Smooth muscle cell (in vitro differentiated cells): ENCODE results near the gene XYLT1. TPM values are rescaled to one million over a fixed set of nuclear protein-coding genes. Genes with fewer than 3 reads are reported as not detected.

Experiments
- DNase-seq: peaks from one replicate; lab custom pipeline; 2025; ENCODE audit not compliant: unreplicated experiment; lab: John Stamatoyannopoulos, UW
- H2AFZ ChIP-seq: fragments of 200-600 bp; sonication (generic); 2 replicates; pipeline ENCODE4 v1.6.0; 2016; ENCODE audit warnings: antibody characterized with exemption, low read depth, mild to moderate bottlenecking
- H3F3A ChIP-seq: fragments of 200-600 bp; sonication (generic); 2 replicates; pipeline ENCODE4 v1.6.0; 2017; ENCODE audit warnings: antibody characterized with exemption, low read depth
- H3K27ac ChIP-seq: fragments of 200-600 bp; sonication (generic); 2 replicates; pipeline ENCODE4 v1.5.1; 2016; ENCODE audit warnings: low read depth, mild to moderate bottlenecking
- H3K27me3 ChIP-seq: fragments of 200-600 bp; sonication (generic); 2 replicates; pipeline ENCODE4 v1.6.1; 2016; ENCODE audit warnings: low read depth, mild to moderate bottlenecking
- H3K36me3 ChIP-seq: fragments of 200-600 bp; sonication (generic); 2 replicates; pipeline ENCODE4 v1.5.1; 2016; ENCODE audit warnings: low read depth
- H3K4me1 ChIP-seq: fragments of 200-600 bp; sonication (generic); 2 replicates; pipeline ENCODE4 v1.5.1; 2016; ENCODE audit warnings: low read depth
- H3K4me2 ChIP-seq: fragments of 200-600 bp; sonication (generic); 2 replicates; pipeline ENCODE4 v1.6.0; 2016; ENCODE audit warnings: mild to moderate bottlenecking
- H3K4me3 ChIP-seq: fragments of 200-600 bp; sonication (generic); 2 replicates; pipeline ENCODE4 v1.5.1; 2016; ENCODE audit warnings: mild to moderate bottlenecking
- H3K79me2 ChIP-seq: fragments of 200-600 bp; sonication (generic); 2 replicates; pipeline ENCODE4 v1.6.0; 2016; ENCODE audit warnings: low read depth, mild to moderate bottlenecking
- H3K9ac ChIP-seq: fragments of 200-600 bp; sonication (generic); 2 replicates; pipeline ENCODE4 v1.6.0; 2016; ENCODE audit warnings: low read depth
- H3K9me3 ChIP-seq: fragments of 200-600 bp; sonication (generic); replicated peaks from 2 replicates; pipeline ENCODE4 v1.5.1; 2016; ENCODE audit warnings: low read depth
- H4K20me1 ChIP-seq: fragments of 200-600 bp; sonication (generic); 2 replicates; pipeline ENCODE4 v1.6.0; 2016; ENCODE audit warnings: low read depth
- WGBS: methylation state at CpG from one replicate; pipeline ENCODE4 v1.1.7; 2016; ENCODE audit warnings: low lambda C conversion rate; 5-methylcytosine and 5-hydroxymethylcytosine counted together
- polyA plus RNA-seq: library from polyadenylated mRNA; unstranded; fragments of >200 nt; fragmentation: Nextera tagmentation; extraction: Ambion mirVana; gene quantifications from 2 replicates; pipeline ENCODE4 v1.2.1, GENCODE V29; 2016
- total RNA-seq: library from RNA; depleted of rRNA; stranded (reverse); fragments of >200 nt; gene quantifications from 2 replicates; pipeline ENCODE4 v1.2.3, GENCODE V29; 2014
- TF ChIP-seq, protein P1 (sequence below): fragments of 200-600 bp; sonication (generic); IDR thresholded peaks from 2 replicates; pipeline ENCODE4 v1.5.1; 2017; ENCODE audit warnings: borderline replicate concordance, mild to moderate bottlenecking, antibody characterized with exemption; ENCODE audit not compliant: insufficient read depth, poor library complexity, severe bottlenecking

Gene XYLT1
- total and polyA plus RNA-seq, 2 experiments from 2014 or later: 9.5 to 19.9 TPM

DNA sequence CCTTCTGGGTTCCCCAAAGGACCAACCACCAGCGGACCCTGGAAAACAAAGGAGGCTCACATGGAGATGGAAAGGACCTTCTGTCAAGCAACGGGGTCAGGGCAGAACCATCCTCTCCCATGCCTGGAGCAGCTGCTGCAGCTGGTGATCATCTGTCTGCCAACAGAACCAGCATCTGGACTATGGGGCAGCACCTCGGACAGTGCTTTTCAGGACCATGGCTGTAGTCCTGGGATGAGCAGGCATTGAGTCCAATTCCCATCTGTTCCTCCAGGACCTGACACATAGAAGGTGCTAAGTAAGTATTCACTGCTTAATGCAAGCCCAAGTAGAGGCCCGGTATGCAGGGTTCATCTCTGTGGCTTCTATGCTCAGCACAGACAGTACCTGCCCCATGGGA, 304.7 kb downstream of the XYLT1 start:
- no peak for DNase-seq
- Histone ChIP-seq H3K4me2 (no peak overlapping the region), H3F3A (no peaks in the 10 kb centered on the region), H3K9ac (no peak overlapping the region), H3K4me1 (peaks cover 15% of the 10 kb centered on the region), H3K4me3 (no peak overlapping the region), H3K9me3 (no peaks in the 10 kb centered on the region), H3K79me2 (no peaks in the 10 kb centered on the region), H3K36me3 (no peaks in the 10 kb centered on the region), H4K20me1 (no peaks in the 10 kb centered on the region), H2AFZ (no peak overlapping the region), H3K27me3 (no peaks in the 10 kb centered on the region), H3K27ac (no peak overlapping the region)
- TF ChIP-seq, protein P1, sequence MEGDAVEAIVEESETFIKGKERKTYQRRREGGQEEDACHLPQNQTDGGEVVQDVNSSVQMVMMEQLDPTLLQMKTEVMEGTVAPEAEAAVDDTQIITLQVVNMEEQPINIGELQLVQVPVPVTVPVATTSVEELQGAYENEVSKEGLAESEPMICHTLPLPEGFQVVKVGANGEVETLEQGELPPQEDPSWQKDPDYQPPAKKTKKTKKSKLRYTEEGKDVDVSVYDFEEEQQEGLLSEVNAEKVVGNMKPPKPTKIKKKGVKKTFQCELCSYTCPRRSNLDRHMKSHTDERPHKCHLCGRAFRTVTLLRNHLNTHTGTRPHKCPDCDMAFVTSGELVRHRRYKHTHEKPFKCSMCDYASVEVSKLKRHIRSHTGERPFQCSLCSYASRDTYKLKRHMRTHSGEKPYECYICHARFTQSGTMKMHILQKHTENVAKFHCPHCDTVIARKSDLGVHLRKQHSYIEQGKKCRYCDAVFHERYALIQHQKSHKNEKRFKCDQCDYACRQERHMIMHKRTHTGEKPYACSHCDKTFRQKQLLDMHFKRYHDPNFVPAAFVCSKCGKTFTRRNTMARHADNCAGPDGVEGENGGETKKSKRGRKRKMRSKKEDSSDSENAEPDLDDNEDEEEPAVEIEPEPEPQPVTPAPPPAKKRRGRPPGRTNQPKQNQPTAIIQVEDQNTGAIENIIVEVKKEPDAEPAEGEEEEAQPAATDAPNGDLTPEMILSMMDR: no peak
- 70% methylated on average over 4 of the region's 4 CpGs for WGBS

GRCh38 chr16:17162560-17162959, 308.2 kb downstream of the XYLT1 start:
- Histone ChIP-seq H4K20me1 (peaks cover 10% of the 10 kb centered on the region), H3K9me3 (no peaks in the 10 kb centered on the region), H3K36me3 (no peaks in the 10 kb centered on the region), H3K27ac (no peak overlapping the region), H3F3A (no peaks in the 10 kb centered on the region), H3K4me3 (no peak overlapping the region), H3K4me1 (peaks cover 31% of the 10 kb centered on the region), H3K4me2 (no peak overlapping the region), H3K27me3 (no peaks in the 10 kb centered on the region), H2AFZ (no peak overlapping the region), H3K79me2 (no peaks in the 10 kb centered on the region), H3K9ac (no peak overlapping the region)
- 91% methylated on average over 3 of the region's 3 CpGs for WGBS
- DNase-seq: no peak
- TF ChIP-seq, protein P1: no peak

DNA sequence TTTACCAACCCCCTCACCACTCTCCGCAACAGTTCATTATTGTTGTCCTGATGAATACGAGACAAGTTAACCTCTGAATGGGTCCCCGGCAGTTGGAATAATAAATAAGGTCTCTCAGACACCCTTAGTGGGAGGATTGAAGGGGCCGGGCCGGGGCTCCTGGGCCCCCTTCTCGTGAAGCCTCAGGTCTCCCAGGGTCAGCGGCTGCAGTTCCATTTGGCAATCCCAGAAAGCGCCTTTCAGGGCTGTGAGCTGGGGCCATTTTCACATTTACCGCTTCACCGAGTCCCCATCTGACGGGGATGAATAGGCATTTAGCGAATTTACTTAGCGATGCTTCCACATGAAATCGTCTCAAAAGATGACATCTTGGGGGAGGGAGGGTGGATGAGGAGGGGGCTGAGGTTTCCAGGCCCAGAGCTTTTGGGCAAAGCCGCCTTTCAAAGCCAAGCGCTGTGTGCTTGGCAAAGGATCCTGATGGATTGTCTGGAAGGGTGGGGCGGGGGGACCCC, 309.8 kb downstream of the XYLT1 start:
- Histone ChIP-seq H3K9ac (no peak overlapping the region), H3K79me2 (no peaks in the 10 kb centered on the region), H3K27ac (no peak overlapping the region), H3K36me3 (no peaks in the 10 kb centered on the region), H3K4me2 (no peak overlapping the region), H2AFZ (no peak overlapping the region), H3K9me3 (no peaks in the 10 kb centered on the region), H4K20me1 (peaks cover 10% of the 10 kb centered on the region), H3F3A (no peaks in the 10 kb centered on the region), H3K4me1 (peaks cover 31% of the 10 kb centered on the region), H3K4me3 (no peak overlapping the region), H3K27me3 (no peaks in the 10 kb centered on the region)
- DNase-seq: no peak
- WGBS: 81% methylated on average over 17 of the region's 17 CpGs
- TF ChIP-seq, protein P1: no peak

DNA sequence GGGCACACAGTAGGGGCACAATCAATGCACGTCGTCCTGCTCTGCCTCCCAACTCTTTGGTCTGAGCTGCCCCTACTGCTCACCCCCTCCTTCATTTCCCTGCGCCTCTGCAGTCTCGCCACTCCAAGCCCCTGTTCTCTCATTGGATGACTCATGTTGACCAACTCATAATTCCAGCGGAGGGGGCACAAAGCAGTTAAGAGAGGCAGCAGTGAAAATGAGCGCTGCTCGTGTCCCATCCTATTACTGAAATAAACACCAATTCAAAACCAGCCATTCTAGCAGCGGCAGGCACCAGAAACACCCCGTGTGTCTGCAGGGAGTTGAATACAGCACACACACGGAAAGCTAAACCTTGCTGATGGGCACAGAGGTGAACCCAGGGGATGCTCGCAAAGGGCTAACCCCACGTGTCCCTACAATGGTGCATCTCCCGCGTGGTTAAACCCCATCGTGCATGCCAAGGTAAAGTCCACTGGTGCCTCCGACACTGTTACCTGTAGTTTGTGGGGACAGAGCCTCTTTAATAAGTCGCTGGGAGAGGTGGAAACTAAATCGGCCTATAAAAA, 310.4 kb downstream of the XYLT1 start:
- TF ChIP-seq, protein P1: no peak
- Histone ChIP-seq H3K4me3 (no peak overlapping the region), H3K4me2 (no peak overlapping the region), H4K20me1 (peaks cover 11% of the 10 kb centered on the region), H2AFZ (no peak overlapping the region), H3K36me3 (no peaks in the 10 kb centered on the region), H3K9me3 (no peaks in the 10 kb centered on the region), H3K9ac (no peak overlapping the region), H3K27ac (no peak overlapping the region), H3K27me3 (no peaks in the 10 kb centered on the region), H3K79me2 (no peaks in the 10 kb centered on the region), H3K4me1 (peaks cover 31% of the 10 kb centered on the region), H3F3A (no peaks in the 10 kb centered on the region)
- DNase-seq: no peak
- WGBS: 54% methylated on average over 18 of the region's 18 CpGs
